ENCODE measurements around the gene ERN1.

Gene ERN1

GRCh38 chr17:64051153-64051552 is 78.8 kb downstream of the ERN1 start:
- Histone ChIP-seq H3K4me3 (ENCODE audit: low read depth, low read length) (no peak overlapping the region), H3K27ac (ENCODE audit: extremely low read depth, low read depth, low read length) (no peak overlapping the region), H3K36me3 (ENCODE audit: control insufficient read depth in 2 of 2, insufficient read depth in 1 of 2, low read length in 2 of 2) (peaks cover 0 to 81% of the 10 kb centered on the region in 2 experiments; a peak in 1 of 3 replicates), H3K4me1 (ENCODE audit: control insufficient read depth, insufficient read depth, low read length) (no peaks in the 10 kb centered on the region), H3K9me3 (ENCODE audit: control insufficient read depth, insufficient read depth, low read depth, low read length) (no peaks in the 10 kb centered on the region)
- POLR2A ChIA-PET: interaction anchor here (1.0 kb wide), 1 partner anchor 94 kb away, joined by 3 read pairs; no protein-coding TSS in a partner anchor
- TF ChIP-seq, protein P1, sequence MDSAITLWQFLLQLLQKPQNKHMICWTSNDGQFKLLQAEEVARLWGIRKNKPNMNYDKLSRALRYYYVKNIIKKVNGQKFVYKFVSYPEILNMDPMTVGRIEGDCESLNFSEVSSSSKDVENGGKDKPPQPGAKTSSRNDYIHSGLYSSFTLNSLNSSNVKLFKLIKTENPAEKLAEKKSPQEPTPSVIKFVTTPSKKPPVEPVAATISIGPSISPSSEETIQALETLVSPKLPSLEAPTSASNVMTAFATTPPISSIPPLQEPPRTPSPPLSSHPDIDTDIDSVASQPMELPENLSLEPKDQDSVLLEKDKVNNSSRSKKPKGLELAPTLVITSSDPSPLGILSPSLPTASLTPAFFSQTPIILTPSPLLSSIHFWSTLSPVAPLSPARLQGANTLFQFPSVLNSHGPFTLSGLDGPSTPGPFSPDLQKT (IDR thresholded peaks at IDR 0.05; ENCODE audit: borderline replicate concordance, low read depth, low read length): no peak
- TF ChIP-seq ZFP37 (tag by site-specific recombination; IDR thresholded peaks at IDR 0.05): no peak
- no peak for TF ChIP-seq SETDB1 (IDR thresholded peaks at IDR 0.05; ENCODE audit: insufficient read length, low read length)
- TF ChIP-seq, protein P2, sequence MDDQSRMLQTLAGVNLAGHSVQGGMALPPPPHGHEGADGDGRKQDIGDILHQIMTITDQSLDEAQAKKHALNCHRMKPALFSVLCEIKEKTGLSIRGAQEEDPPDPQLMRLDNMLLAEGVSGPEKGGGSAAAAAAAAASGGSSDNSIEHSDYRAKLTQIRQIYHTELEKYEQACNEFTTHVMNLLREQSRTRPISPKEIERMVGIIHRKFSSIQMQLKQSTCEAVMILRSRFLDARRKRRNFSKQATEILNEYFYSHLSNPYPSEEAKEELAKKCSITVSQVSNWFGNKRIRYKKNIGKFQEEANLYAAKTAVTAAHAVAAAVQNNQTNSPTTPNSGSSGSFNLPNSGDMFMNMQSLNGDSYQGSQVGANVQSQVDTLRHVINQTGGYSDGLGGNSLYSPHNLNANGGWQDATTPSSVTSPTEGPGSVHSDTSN (CRISPR knock-in tag; IDR thresholded peaks at IDR 0.05): no peak
- TF ChIP-seq, protein P3, sequence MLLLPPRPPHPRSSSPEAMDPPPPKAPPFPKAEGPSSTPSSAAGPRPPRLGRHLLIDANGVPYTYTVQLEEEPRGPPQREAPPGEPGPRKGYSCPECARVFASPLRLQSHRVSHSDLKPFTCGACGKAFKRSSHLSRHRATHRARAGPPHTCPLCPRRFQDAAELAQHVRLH (tag by site-specific recombination; IDR thresholded peaks at IDR 0.05): no peak
- no peak for TF ChIP-seq ZNF133 (tag by site-specific recombination; IDR thresholded peaks at IDR 0.05)
- TF ChIP-seq ZNF785 (tag by site-specific recombination; IDR thresholded peaks at IDR 0.05): no peak
- no peak for TF ChIP-seq BCL11A (tag by site-specific recombination; IDR thresholded peaks at IDR 0.05; ENCODE audit: low read depth)
- TF ChIP-seq ZBTB8A (tag by site-specific recombination; IDR thresholded peaks at IDR 0.05): no peak
- no peak for TF ChIP-seq ZNF157 (tag by site-specific recombination; IDR thresholded peaks at IDR 0.05)
- no peak for TF ChIP-seq ZBTB44 (tag by site-specific recombination; IDR thresholded peaks at IDR 0.05)
- TF ChIP-seq ZNF664 (tag by site-specific recombination; IDR thresholded peaks at IDR 0.05): no peak
- TF ChIP-seq ZXDB (tag by site-specific recombination; IDR thresholded peaks at IDR 0.05): no peak
- no peak for TF ChIP-seq ZNF621 (tag by site-specific recombination; IDR thresholded peaks at IDR 0.05)
- no peak for TF ChIP-seq ZNF23 (tag by site-specific recombination; IDR thresholded peaks at IDR 0.05; ENCODE audit: borderline replicate concordance)
- TF ChIP-seq ZSCAN16 (tag by site-specific recombination; IDR thresholded peaks at IDR 0.05): no peak
- TF ChIP-seq ZNF155 (tag by site-specific recombination; IDR thresholded peaks at IDR 0.05): no peak
- TF ChIP-seq RBAK (tag by site-specific recombination; IDR thresholded peaks at IDR 0.05): no peak
- CTCF ChIA-PET: interaction anchor here (0.7 to 2.1 kb wide), 3 partner anchors 16 to 140 kb away, joined by 3 to 8 read pairs (median 3); partner anchors contain the start of gene CSHL1

GRCh38 chr17:64048805-64049204 is 81.1 kb downstream of the ERN1 start:
- CTCF ChIA-PET: interaction anchor here (1.3 to 1.8 kb wide), 2 partner anchors 15 to 85 kb away, joined by 3 to 8 read pairs; no protein-coding TSS in a partner anchor
- TF ChIP-seq GLIS1 (tag by site-specific recombination; IDR thresholded peaks at IDR 0.05): no peak
- no peak for TF ChIP-seq ZNF670 (tag by site-specific recombination; IDR thresholded peaks at IDR 0.05; ENCODE audit: low read depth)
- TF ChIP-seq ZNF155 (tag by site-specific recombination; IDR thresholded peaks at IDR 0.05): no peak
- TF ChIP-seq KLF17 (tag by site-specific recombination; IDR thresholded peaks at IDR 0.05): no peak
- TF ChIP-seq ZNF488 (tag by site-specific recombination; IDR thresholded peaks at IDR 0.05): no peak
- Histone ChIP-seq H3K4me3 (ENCODE audit: low read depth, low read length) (no peak overlapping the region), H3K27ac (ENCODE audit: extremely low read depth, low read depth, low read length) (no peak overlapping the region), H3K36me3 (ENCODE audit: control insufficient read depth in 2 of 2, insufficient read depth in 1 of 2, low read length in 2 of 2) (peaks cover 0 to 86% of the 10 kb centered on the region in 2 experiments; a peak in 1 of 3 replicates), H3K9me3 (ENCODE audit: control insufficient read depth, insufficient read depth, low read depth, low read length) (no peaks in the 10 kb centered on the region), H3K4me1 (ENCODE audit: control insufficient read depth, insufficient read depth, low read length) (no peaks in the 10 kb centered on the region)
- POLR2A ChIA-PET: no interaction called here

Measured in HEK293 (cell line).